ENCODE measurements around the gene AGTRAP.

- no peak for TF ChIP-seq CTCF (IDR thresholded peaks at IDR 0.05)
- TF ChIP-seq POLR2A (IDR thresholded peaks at IDR 0.05): no peak
Observed at GRCh38 chr1:11741482-11741881, 5.5 kb downstream of the AGTRAP start.
